ENCODE data around the gene ELF4.
"Not testable (repeated sequence)": the region's sequence is repeated elsewhere in the genome, so short reads cannot be mapped to it uniquely, and the experiment has no call there.

Gene ELF4

DNA sequence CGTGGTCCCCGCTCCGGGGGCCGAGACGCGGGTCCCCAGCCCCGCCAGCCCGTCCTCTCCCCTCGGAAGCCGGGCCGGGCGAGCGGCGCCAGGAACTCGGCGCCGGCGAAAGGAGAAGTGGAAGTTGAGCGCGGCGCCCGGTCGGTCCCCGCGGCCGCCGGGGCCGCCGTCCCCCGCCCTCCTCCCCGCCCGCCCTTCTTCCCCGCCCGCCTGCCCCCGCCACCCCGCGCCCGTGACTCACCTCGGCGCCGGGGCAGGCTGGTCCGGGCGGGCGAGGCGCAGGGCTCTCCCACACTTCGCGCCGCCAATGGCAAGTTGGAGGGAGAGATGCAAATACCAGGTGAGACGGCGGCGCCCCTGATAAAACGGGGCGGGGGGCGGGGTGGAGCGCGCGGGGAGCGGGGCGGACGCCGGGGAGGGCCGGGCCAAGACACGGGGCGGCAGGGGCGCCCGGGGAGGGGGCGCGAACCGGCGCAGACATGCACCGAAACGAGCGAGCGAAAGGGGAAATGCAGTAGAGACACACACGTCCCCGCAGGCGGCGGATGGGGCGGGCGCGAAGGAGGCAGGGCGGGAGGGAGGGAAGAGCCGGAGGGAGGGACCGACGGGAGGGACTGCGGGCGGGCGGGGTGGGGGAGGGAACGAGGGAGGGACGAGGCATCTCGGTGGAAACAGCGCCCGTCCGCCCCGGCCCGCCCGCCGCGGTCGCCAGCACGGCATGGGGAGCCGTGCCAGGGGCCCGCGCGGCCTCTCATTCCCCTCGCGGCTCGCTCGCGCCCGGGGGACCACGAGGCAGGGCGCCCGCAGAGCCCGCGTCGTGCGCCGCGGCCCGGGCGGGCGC lies at the start of gene ELF4:
Gene ELF4, minus strand, starts transcription at position 119 of the 841 bp plus-strand sequence. CDS start 29,167 bp downstream, outside the sequence.
- peak; percentile 17 to 43 for DNase-seq

- DNase-seq, result no peak
These were observed 49.5 kb upstream of the ELF4 start for GRCh38 chrX:130159776-130160175.

DNA sequence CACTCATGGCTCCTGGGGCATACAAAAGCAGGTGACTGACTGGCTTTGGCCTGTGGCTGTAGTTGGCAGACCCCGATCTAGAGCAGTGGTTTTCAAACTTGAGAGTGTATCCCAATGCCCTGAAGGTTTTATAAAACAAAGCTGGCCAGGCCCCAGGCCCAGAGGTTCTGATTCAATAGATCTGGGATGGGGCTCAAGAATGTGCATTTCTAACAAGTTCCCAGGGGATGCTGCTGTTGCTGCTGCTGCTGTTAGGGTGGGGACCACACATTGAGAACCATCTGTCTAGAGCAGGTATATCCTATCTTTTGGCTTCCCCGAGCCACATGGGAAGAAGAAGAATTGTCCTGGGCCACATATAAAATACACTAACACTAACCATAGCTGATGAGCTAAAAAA lies 48.0 kb upstream of the ELF4 start:
- DNase-seq, result no peak

- DNase-seq, result no peak
These were observed 45.3 kb upstream of the ELF4 start for GRCh38 chrX:130155564-130155963.

GRCh38 chrX:130147631-130148030 lies 37.3 kb upstream of the ELF4 start:
- DNase-seq, result no peak

DNA sequence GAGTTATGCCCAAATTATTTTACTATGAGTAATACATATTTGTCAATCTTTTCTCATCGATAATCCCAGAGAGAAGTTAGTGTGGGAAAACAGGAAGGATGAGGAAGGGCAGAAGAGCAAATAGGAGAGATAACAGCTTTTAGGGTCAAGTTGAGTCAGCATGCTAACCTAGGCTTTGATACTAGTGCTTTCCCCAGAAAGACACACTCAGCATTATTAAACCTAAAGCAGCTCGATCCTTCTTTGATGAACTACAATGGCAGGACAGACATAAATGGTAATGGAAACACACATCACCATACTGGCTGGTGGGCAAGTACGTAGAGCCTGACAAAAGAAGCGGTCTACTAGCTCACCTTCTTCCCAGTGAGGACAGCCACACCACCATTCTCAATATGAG lies 34.8 kb upstream of the ELF4 start:
- no peak for DNase-seq

- no peak for DNase-seq
These were observed 34.2 kb upstream of the ELF4 start for GRCh38 chrX:130144509-130144908.

- no peak for DNase-seq
These were observed 29.3 kb upstream of the ELF4 start for GRCh38 chrX:130139474-130140201.

DNA sequence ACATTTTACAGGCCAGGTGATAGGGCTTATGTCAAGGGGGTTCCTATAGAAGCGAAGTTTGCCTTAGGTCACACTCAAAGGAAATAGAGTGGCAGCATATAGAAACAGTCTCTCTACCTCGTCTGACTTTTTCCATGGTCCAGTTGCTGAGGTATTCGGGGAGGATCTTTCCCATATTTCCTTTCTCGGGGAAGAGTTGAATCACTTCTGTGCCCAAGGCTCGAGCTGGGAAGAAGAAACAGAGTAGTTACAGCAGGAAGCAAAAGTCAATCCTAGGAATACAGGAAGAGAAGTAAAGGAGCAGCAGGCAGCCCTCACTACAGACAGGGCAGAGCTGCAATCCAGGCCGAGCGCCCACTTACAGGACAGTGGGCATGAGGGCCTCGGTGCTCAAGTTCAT lies 26.7 kb upstream of the ELF4 start:
- DNase-seq, result no peak

DNA sequence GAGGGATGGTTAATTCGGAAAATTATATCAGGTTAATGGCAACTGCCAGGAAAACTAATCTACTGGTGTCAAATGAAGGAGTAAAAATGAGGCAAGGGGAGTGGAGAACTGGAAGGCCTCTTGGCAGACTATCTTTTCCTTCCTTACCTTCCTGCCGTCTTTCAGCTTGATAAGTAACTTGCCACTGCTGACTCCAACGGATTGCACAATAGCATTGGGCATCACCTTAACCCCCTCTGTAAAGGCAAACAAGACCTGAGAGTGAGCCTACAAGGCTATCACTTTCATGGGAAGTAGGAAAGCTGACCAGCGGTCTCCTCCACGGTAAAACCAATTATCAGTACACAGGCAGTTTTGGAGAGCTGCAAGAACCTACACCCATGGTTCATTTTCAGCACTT lies 26.2 kb upstream of the ELF4 start:
- no peak for DNase-seq

DNA sequence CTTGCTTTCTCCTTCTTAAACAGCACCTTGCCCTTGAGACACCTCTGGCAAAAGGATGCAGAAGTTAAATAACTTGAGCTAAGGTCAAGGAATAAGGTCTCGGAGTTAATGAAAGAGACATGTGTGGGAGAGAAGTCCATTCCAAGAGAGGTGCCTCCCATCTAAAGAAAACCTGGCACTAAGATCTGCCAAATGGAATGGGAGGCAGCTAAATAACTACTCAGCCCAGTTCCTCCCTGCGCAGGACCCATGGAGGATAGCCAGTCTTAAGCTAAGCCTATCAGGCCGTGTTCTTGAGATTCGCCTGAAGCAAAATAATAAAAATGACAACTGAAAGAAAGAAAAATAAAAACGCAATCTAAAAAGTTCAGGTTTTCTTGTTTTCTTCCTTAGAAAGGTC lies 20.7 kb upstream of the ELF4 start:
- no peak for DNase-seq

DNA sequence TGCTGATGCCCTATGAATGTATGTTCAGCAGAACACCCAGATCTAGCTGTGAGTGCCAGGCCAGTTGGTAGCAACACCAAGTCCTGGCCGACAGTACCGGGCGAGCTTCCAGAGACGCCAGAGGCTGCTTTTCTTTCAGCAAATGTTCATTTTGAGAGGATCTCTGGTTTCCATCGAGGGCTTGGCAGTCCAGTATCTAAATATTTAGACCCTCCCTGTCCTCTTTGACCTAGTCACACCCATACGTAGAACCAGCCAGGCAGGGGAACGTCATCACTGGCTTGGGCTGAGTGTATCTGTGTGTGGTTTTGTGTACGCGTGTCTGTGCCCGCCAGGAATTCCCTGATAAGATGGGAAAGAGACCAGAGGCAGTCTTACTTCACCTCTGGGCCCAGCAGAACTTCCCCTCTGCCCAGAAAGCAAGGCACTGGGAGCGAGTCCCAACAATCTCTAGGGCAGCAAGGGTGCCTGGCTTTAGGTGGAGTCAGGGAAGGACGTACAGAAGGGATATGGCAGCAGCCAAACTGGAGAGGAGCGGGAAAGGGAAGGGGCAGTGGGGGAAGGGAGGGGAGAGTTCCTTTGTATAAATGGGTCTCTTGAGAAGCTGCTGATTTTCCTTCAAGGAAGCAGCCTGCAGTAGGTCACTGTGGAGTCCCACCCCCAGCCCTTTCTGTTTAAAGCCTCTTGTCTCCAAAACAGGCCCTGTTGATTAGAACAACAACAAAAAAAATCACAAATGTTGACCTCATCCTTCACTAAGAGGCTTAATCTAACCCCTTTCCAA lies 15.0 kb upstream of the ELF4 start:
- DNase-seq, result no peak

- DNase-seq, result no peak
These were observed 14.3 kb upstream of the ELF4 start for GRCh38 chrX:130124577-130124976.

GRCh38 chrX:130121505-130121800 lies 11.2 kb upstream of the ELF4 start:
- no peak for DNase-seq

DNA sequence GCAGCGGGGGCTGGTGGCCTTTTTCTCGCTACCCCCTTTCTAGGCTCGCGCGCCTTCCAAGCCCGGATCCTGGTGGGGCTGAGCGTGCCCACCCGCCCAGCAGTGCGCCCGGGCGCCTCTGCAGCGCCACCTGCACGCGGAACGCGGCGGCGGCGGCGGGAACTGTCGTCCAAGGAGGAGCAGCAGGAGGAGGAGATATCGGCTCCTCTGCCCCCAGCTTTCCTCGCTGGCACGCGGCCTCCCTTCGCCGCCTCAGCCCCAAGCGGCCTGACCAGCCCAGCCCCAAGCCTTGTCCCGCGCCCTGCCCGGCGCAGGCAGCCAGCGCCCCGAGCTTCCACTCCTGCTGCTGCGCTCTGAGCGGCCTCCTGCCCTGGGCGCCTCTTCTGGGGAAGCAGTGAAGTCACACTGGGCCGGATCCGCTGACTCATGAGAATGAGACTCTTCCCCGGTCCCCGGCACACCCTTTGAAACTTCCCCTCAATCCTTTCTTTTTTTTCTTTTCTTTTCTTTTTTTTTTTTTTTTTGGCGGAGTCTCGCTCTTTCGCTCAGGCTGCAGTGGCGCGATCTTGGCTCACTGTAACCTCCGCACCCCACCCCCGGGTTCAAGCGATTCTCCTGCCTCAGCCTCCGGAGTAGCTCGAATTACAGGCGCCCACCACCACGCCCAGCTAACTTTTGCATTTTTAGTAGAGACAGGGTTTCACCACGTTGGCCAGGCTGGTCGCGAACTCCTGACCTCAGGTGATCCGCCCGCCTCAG lies 10.6 kb upstream of the ELF4 start:
- DNase-seq, result peak; percentile 42 to 62

DNA sequence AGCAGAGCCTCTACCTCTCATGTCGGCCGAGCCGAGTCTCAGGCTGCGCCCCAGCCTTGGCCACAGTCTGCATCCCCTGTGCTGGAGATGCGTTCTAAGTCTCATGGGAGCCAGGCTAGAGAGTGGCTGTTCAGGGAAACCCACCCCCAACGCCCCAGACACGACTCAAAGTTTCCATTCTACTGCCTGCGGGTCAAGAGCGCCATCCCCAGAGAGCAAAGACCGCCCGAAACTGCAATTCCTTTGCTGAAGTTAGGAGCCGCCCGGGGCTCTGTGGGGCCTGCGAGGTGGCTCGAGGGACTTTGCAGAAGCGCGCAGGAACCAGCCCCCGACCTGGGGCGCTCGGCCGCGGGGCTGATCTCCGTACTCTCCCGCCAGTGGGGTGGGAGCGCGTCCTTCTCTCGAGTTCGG lies 10.0 kb upstream of the ELF4 start:
- DNase-seq, result peak in 1 of 2 experiments; percentile 62

DNA sequence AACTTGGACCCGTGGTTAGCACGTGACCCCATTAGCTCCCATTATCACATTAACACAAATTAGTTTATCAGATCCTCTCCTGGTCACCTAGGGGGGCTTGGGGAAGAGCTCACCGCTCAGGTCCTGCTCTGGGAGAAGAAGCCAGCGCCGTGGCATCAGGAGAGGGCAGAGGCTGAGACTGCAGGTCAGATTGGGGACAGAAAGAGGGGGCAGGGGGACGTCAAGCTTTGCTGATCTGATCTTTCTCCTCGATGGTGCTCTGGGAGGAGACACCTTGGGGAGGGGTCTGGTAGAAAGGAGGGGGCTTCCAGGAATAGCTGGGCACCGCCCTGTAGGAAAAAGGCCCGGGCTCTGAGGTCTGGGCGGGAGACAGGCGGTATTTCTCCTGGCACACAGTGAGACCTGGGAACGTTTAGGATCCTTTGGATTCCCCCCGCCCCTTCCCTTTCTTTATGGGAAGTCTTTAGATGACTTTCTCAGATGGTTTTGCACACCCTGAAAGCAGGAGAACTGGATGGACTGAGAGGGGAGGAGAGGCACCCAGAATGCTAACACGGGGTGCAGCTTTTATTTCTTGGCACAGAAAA lies 9.1 kb upstream of the ELF4 start:
- DNase-seq, result no peak

DNA sequence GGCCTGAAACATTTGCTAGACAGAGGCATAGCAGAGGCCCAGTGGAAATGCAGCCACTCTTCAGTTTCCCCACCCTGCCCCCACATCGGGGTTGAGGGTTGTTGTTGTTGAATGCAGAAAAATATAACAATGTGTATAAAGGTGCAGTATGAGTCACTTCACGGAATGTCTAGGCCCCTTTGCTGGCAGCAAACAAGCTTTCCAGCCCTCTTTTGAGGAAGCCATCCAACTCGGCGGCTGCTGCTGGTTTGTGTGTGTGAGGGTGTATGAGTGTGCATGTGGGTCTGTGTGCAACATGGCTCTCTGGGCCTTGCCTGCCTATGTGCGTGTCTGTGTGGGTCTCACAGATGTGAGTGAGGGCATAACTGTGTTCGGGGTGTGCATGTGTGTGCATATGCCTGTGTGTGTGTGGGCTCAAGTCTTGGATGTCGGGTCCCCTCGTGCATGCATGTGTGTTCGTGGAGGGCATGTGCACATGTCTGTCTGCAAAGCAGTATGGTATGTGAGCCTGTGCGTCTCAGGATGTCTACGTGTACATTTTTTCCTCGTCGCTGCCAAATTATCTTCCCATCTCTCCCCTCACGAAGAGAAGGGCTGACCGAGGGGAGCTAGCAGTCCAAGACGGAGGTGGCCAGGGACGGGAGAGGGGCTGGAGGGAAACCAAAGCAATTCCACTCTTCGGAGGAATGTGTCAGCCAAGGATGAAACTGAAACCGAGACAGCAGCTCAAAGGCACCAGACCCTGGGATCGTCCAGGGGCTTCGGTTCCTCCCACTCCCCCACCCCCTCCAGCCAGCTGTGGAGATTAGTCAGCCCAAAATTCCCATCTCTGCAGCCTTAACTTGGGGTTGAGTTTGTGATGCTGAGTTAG lies 8.4 kb upstream of the ELF4 start:
- DNase-seq, result no peak

DNA sequence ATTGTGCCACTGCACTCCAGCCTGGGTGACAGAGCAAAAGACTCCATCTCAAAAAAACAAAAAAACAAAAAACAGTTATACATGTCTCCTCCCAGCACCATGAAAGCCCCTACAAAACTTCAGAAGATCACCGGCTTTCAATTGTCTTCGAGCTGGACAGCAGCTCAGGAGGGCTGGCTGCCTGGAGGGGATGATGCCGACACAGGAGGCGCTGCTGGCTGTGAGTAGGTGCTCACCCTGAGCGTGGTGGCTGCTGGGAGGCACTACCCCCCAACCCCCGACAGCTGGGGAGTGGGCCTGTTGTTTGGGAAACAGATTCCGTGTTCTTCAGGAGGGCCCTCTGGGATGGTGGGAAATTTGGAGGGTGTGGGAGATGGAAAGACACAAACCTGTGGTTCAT lies 6.9 kb upstream of the ELF4 start:
- no peak for DNase-seq

DNA sequence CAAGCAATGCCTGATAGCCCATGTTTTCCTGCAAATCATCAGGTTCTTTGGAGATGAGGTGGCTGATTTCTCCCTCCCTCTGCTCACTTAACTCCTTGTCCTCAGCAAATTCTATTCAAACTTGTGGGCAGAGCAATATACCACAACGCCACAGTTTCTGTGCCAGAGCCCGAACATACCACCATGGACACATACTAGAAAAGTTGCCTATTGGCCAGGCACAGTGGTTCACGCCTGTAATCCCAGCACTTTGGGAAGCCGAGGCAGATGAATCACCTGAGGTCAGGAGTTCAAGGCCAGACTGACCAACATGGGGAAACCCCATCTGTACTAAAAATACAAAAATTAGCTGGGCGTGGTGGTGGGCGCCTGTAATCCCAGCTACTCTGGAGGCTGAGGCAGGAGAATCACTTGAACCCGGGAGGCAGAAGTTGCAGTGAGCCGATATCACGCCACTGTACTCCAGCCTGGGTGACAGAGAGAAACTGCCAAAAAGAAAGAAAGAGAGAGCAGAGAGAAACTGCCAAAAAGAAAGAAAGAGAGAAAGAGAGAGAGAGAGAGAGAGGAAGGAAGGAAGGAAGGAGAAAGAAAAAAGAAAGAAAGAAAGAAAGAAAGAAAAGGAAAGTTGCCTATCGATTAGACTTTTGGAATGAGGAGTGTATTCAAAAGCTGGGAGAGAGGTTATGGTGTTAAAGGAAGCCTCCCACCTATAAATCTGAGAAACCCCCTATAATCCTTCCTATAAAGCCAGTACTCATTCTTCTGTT lies 5.0 kb upstream of the ELF4 start:
- DNase-seq, result not testable (repeated sequence)

- no peak for DNase-seq
These were observed 3.9 kb upstream of the ELF4 start for GRCh38 chrX:130114141-130114588.

Data from NCI-H524 (cell line).